Keratinocyte (primary cell): Measurements from ENCODE around the gene RASGEF1C. TPM values are rescaled to one million over a fixed set of nuclear protein-coding genes. Genes with fewer than 3 reads are reported as not detected.

Source experiments
- DNase-seq: peaks from one replicate; pipeline ENCODE4 v3.0.0-alpha.2; 2011; ENCODE audit warnings: low read depth, missing footprints, low spot score
- FAIRE-seq: peaks from 2 replicates; lab custom pipeline; 2011; peaks lifted over from hg19 to GRCh38; lab: Jason Lieb, UNC
- H2AFZ ChIP-seq: 2 replicates; pipeline ENCODE4 v1.6.0; 2012; ENCODE audit warnings: low read length, control low read depth, inconsistent platforms; ENCODE audit not compliant: control insufficient read depth
- H3K27ac ChIP-seq: 2 replicates; pipeline ENCODE4 v1.5.1; 2011; ENCODE audit warnings: low read length; ENCODE audit not compliant: control insufficient read depth, insufficient read depth
- H3K27me3 ChIP-seq: 3 replicates; pipeline ENCODE4 v1.6.0; 2011; ENCODE audit warnings: low read length; ENCODE audit not compliant: control insufficient read depth, insufficient read depth; ENCODE audit errors: extremely low read depth
- H3K36me3 ChIP-seq, 2 experiments: 2 replicates in 1 of 2; 3 replicates in 1 of 2; pipeline ENCODE4 v1.5.1; 2011; ENCODE audit warnings: low read length in 2 of 2, mild to moderate bottlenecking in 1 of 2; ENCODE audit not compliant: control insufficient read depth in 2 of 2, insufficient read depth in 2 of 2; ENCODE audit errors: extremely low read depth in 1 of 2
- H3K4me1 ChIP-seq: 3 replicates; pipeline ENCODE4 v1.5.1; 2011; ENCODE audit warnings: low read length; ENCODE audit not compliant: control insufficient read depth, insufficient read depth; ENCODE audit errors: extremely low read depth
- H3K4me2 ChIP-seq: 3 replicates; pipeline ENCODE4 v1.6.0; 2011; ENCODE audit warnings: low read depth, low read length; ENCODE audit not compliant: control insufficient read depth, insufficient read depth; ENCODE audit errors: extremely low read depth
- H3K4me3 ChIP-seq, 3 experiments: fragments of 200-600 bp in 1 of 3; sonication (generic) in 1 of 3; 2 replicates in 2 of 3; 3 replicates in 1 of 3; pipeline ENCODE4 v1.5.1; 2011 to 2016; ENCODE audit warnings: low read length in 3 of 3, mild to moderate bottlenecking in 3 of 3, control low read depth in 2 of 3, inconsistent platforms in 1 of 3, low read depth in 1 of 3, mixed read lengths in 1 of 3, mixed run types in 1 of 3, moderate library complexity in 1 of 3; ENCODE audit not compliant: control insufficient read depth in 2 of 3, insufficient read depth in 2 of 3; ENCODE audit errors: extremely low read depth in 1 of 3
- H3K79me2 ChIP-seq: 2 replicates; pipeline ENCODE4 v1.6.0; 2012; ENCODE audit warnings: low read length; ENCODE audit not compliant: control insufficient read depth, insufficient read depth
- H3K9ac ChIP-seq: 3 replicates; pipeline ENCODE4 v1.6.0; 2011; ENCODE audit warnings: low read length; ENCODE audit not compliant: control insufficient read depth, insufficient read depth; ENCODE audit errors: extremely low read depth
- H3K9me1 ChIP-seq: 3 replicates; pipeline ENCODE4 v1.6.0; 2011; ENCODE audit warnings: low read length; ENCODE audit not compliant: control insufficient read depth, insufficient read depth; ENCODE audit errors: extremely low read depth
- H3K9me3 ChIP-seq: 2 replicates; pipeline ENCODE4 v1.5.1; 2012; ENCODE audit warnings: low read depth, low read length; ENCODE audit not compliant: control insufficient read depth
- H4K20me1 ChIP-seq: 3 replicates; pipeline ENCODE4 v1.6.0; 2011; ENCODE audit warnings: low read length; ENCODE audit not compliant: control insufficient read depth, insufficient read depth; ENCODE audit errors: extremely low read depth
- CTCF ChIP-seq, 3 experiments: IDR thresholded peaks in 1 of 3; conservative IDR thresholded peaks in 1 of 3; optimal IDR thresholded peaks in 1 of 3; 2 replicates in 2 of 3; 3 replicates in 1 of 3; pipeline versions ENCODE3 to v1.5.1; 2011; ENCODE audit warnings: low read length in 3 of 3, mild to moderate bottlenecking in 3 of 3, moderate library complexity in 2 of 3, control low read depth in 1 of 3, inconsistent platforms in 1 of 3; ENCODE audit not compliant: insufficient read depth in 2 of 3; ENCODE audit errors: extremely low read depth in 1 of 3
- EZH2 ChIP-seq: IDR thresholded peaks from one replicate; pipeline ENCODE4 v1.6.1; 2012; ENCODE audit warnings: inconsistent platforms, mild to moderate bottlenecking, low read length, moderate library complexity
- dilution Hi-C: fragments of 300-500 bp; cut with MboI; formaldehyde crosslinking; loops from one replicate; pipeline ENCODE4 v1.7.0; 2020; ENCODE audit warnings: low sequenced_read_pairs; ENCODE audit not compliant: extremely low pct_ligation_motif_present
- polyA plus RNA-seq, 5 experiments: library from polyadenylated mRNA; depleted of rRNA in 3 of 5; stranded (reverse) in 3 of 5; stranded (forward) in 1 of 5; unstranded in 1 of 5; fragments of >200 nt; gene quantifications; 1 replicate in 1 of 5; 2 replicates in 3 of 5; 3 replicates in 1 of 5; pipeline versions ENCODE4 v1.2.1 to v1.2.3, GENCODE V29; 2011 to 2012; ENCODE audit warnings: missing spikeins in 2 of 5, low read depth in 1 of 5, low replicate concordance in 1 of 5

Gene RASGEF1C
- polyA plus RNA-seq, 1 donor (not counting 4 experiments of a cell fraction or from before 2014, with no cell fraction given), result not detected

- peaks cover 10% of the 10 kb centered on the region for H3K27me3 ChIP-seq
- no peaks in the 10 kb centered on the region for H3K9me1 ChIP-seq
- no peak overlapping the region for H3K9ac ChIP-seq
- dilution Hi-C loops, result no loop called here
- H3K4me2 ChIP-seq, result peak overlapping the region; percentile 83
- TF ChIP-seq EZH2, result no peak
- no peak for TF ChIP-seq CTCF (optimal IDR thresholded peaks at IDR 0.05 in 1 of 3, IDR thresholded peaks at IDR 0.05 in 1 of 3, conservative IDR thresholded peaks at IDR 0.05 in 1 of 3; ENCODE audit: extremely low read depth in 1 of 3, insufficient read depth in 2 of 3, low read length in 3 of 3)
- H3K9me3 ChIP-seq, result peaks cover 4% of the 10 kb centered on the region
- peak; percentile 26 for FAIRE-seq
- DNase-seq, result no peak
- H3K79me2 ChIP-seq, result peaks cover 19% of the 10 kb centered on the region
- H3K36me3 ChIP-seq, result no peaks in the 10 kb centered on the region
- H4K20me1 ChIP-seq, result no peaks in the 10 kb centered on the region
- no peak overlapping the region for H3K4me3 ChIP-seq
- peaks cover 18% of the 10 kb centered on the region for H3K4me1 ChIP-seq
- no peak overlapping the region for H3K27ac ChIP-seq
- no peak overlapping the region for H2AFZ ChIP-seq
Observed at GRCh38 chr5:180069589-180070247, 139.3 kb downstream of the RASGEF1C start.

GRCh38 chr5:180068519-180069090, 140.4 kb downstream of the RASGEF1C start:
- DNase-seq (no peak), FAIRE-seq (no peak)
- dilution Hi-C loops, result no loop called here
- no peak overlapping the region for H3K9ac ChIP-seq
- H4K20me1 ChIP-seq, result no peaks in the 10 kb centered on the region
- peaks cover 18% of the 10 kb centered on the region for H3K4me1 ChIP-seq
- no peak overlapping the region for H2AFZ ChIP-seq
- H3K9me3 ChIP-seq, result peaks cover 4% of the 10 kb centered on the region
- no peak overlapping the region for H3K27ac ChIP-seq
- peak overlapping the region; percentile 14 for H3K4me2 ChIP-seq
- peaks cover 9% of the 10 kb centered on the region for H3K27me3 ChIP-seq
- H3K9me1 ChIP-seq, result no peaks in the 10 kb centered on the region
- no peaks in the 10 kb centered on the region for H3K36me3 ChIP-seq
- no peak overlapping the region for H3K4me3 ChIP-seq
- no peak for TF ChIP-seq EZH2
- TF ChIP-seq CTCF (optimal IDR thresholded peaks at IDR 0.05 in 1 of 3, IDR thresholded peaks at IDR 0.05 in 1 of 3, conservative IDR thresholded peaks at IDR 0.05 in 1 of 3; ENCODE audit: extremely low read depth in 1 of 3, insufficient read depth in 2 of 3, low read length in 3 of 3), result no peak
- H3K79me2 ChIP-seq, result peaks cover 19% of the 10 kb centered on the region
